ENCODE data around the gene MARK1.

MARK1 gene

GRCh38 chr1:220711056-220711809 is 183.3 kb downstream of the MARK1 start:
- no peaks in the 10 kb centered on the region for H3K9me3 ChIP-seq (ENCODE audit: control insufficient read depth in 2 of 2, low read length in 2 of 2)
- H3K9ac ChIP-seq (ENCODE audit: low read length in 2 of 2): no peak overlapping the region
- no peak overlapping the region for H3K4me3 ChIP-seq (ENCODE audit: low read length in 2 of 2)
- no peaks in the 10 kb centered on the region for H3K36me3 ChIP-seq (ENCODE audit: control insufficient read depth in 2 of 2, insufficient read depth in 2 of 2, low read length in 2 of 2)
- H3K4me1 ChIP-seq (ENCODE audit: control insufficient read depth, insufficient read depth, low read length): no peaks in the 10 kb centered on the region
- peaks cover 2 to 3% of the 10 kb centered on the region in 2 donors for H3K27me3 ChIP-seq (ENCODE audit: control insufficient read depth in 1 of 2, insufficient read depth in 2 of 2, low read length in 2 of 2)
- no peak overlapping the region for H3K27ac ChIP-seq (ENCODE audit: low read length)

Measured in stomach smooth muscle (tissue), 2 donors.